Glutamatergic neuron (in vitro differentiated cells): Measurements from ENCODE around the gene BORCS6. TPM values are rescaled to one million over a fixed set of nuclear protein-coding genes. Genes with fewer than 3 reads are reported as not detected.
A peak's percentile ranks its signal among the peaks of the same experiment; 100 is the strongest.

ENCODE experiments used
- DNase-seq: peaks from one replicate; pipeline ENCODE4 v3.0.0; 2022
- H3K27ac Mint-ChIP-seq: one replicate; pipeline ENCODE4 v1.8.0; 2020; ENCODE audit warnings: mild to moderate bottlenecking, mixed read lengths, inconsistent platforms; ENCODE audit not compliant: unreplicated experiment
- H3K27me3 Mint-ChIP-seq: one replicate; pipeline ENCODE4 v1.8.0; 2020; ENCODE audit warnings: mild to moderate bottlenecking, moderate library complexity, mixed read lengths, inconsistent platforms; ENCODE audit not compliant: unreplicated experiment
- H3K36me3 Mint-ChIP-seq: one replicate; pipeline ENCODE4 v1.8.0; 2020; ENCODE audit warnings: mild to moderate bottlenecking, mixed read lengths, inconsistent platforms; ENCODE audit not compliant: unreplicated experiment
- H3K4me1 Mint-ChIP-seq: one replicate; pipeline ENCODE4 v1.8.0; 2020; ENCODE audit warnings: mild to moderate bottlenecking, low read depth, mixed read lengths, inconsistent platforms; ENCODE audit not compliant: unreplicated experiment
- H3K4me3 Mint-ChIP-seq: one replicate; pipeline ENCODE4 v1.8.0; 2020; ENCODE audit warnings: mild to moderate bottlenecking, mixed read lengths, inconsistent platforms; ENCODE audit not compliant: unreplicated experiment
- H3K9me3 Mint-ChIP-seq: one replicate; pipeline ENCODE4 v1.8.0; 2020; ENCODE audit warnings: mild to moderate bottlenecking, moderate library complexity, mixed read lengths, inconsistent platforms; ENCODE audit not compliant: unreplicated experiment
- CTCF ChIP-seq: fragments of 200-600 bp; sonication (generic); IDR thresholded peaks from one replicate; pipeline ENCODE4 v1.5.0; 2021; ENCODE audit not compliant: partially characterized antibody, unreplicated experiment
- total RNA-seq: library from RNA; stranded (reverse); fragmentation: NEBNext Ultra II Directional; extraction: Animal tissue kit (Norgen Biotek cat#: 25700); gene quantifications from one replicate; pipeline ENCODE4 v1.2.1, GENCODE V29; 2021; ENCODE audit not compliant: unreplicated experiment

Gene BORCS6
- total RNA-seq, 1 donor from 2014 or later, result 14.2 TPM

- peaks cover 19% of the 10 kb centered on the region for H3K36me3 Mint-ChIP-seq
- H3K4me1 Mint-ChIP-seq, result no peaks in the 10 kb centered on the region
- H3K27ac Mint-ChIP-seq, result no peak overlapping the region
- no peak for TF ChIP-seq CTCF
- peaks cover 3% of the 10 kb centered on the region for H3K27me3 Mint-ChIP-seq
- peaks cover 7% of the 10 kb centered on the region for H3K9me3 Mint-ChIP-seq
- H3K4me3 Mint-ChIP-seq, result no peak overlapping the region
- DNase-seq, result no peak
Observed at GRCh38 chr17:8234361-8235270, 44.6 kb upstream of the BORCS6 start.

- H3K36me3 Mint-ChIP-seq, result peaks cover 27% of the 10 kb centered on the region
- H3K4me1 Mint-ChIP-seq, result no peaks in the 10 kb centered on the region
- H3K27ac Mint-ChIP-seq, result no peak overlapping the region
- no peak overlapping the region for H3K4me3 Mint-ChIP-seq
- H3K27me3 Mint-ChIP-seq, result peaks cover 8% of the 10 kb centered on the region
- no peak for TF ChIP-seq CTCF
- no peak for DNase-seq
- H3K9me3 Mint-ChIP-seq, result peaks cover 15% of the 10 kb centered on the region
Observed at GRCh38 chr17:8231701-8232100, 41.7 kb upstream of the BORCS6 start.

- TF ChIP-seq CTCF, result no peak
- H3K36me3 Mint-ChIP-seq, result peaks cover 25% of the 10 kb centered on the region
- no peak for DNase-seq
- peaks cover 46% of the 10 kb centered on the region for H3K9me3 Mint-ChIP-seq
- H3K27me3 Mint-ChIP-seq, result peaks cover 31% of the 10 kb centered on the region
- H3K4me1 Mint-ChIP-seq, result peaks cover 8% of the 10 kb centered on the region
- H3K27ac Mint-ChIP-seq, result peak overlapping the region; percentile 89
- H3K4me3 Mint-ChIP-seq, result peak overlapping the region; percentile 80
Observed at GRCh38 chr17:8227238-8227581, 37.2 kb upstream of the BORCS6 start.

- Mint-ChIP-seq H3K36me3 (peaks cover 27% of the 10 kb centered on the region), H3K4me3 (peak overlapping the region; percentile 80), H3K4me1 (peaks cover 9% of the 10 kb centered on the region), H3K9me3 (peaks cover 50% of the 10 kb centered on the region), H3K27me3 (peaks cover 36% of the 10 kb centered on the region), H3K27ac (peak overlapping the region; percentile 89)
- TF ChIP-seq CTCF, result no peak
- peak; percentile 69 for DNase-seq
Observed at GRCh38 chr17:8226536-8227237, 36.7 kb upstream of the BORCS6 start.
